NCI-H460 (cell line): ENCODE measurements around the gene TAOK3. TPM values are rescaled to one million over a fixed set of nuclear protein-coding genes. Genes with fewer than 3 reads are reported as not detected.
A peak's percentile ranks its signal among the peaks of the same experiment; 100 is the strongest.

Experiments used
- DNase-seq: peaks from one replicate; pipeline ENCODE4 v3.0.0-alpha.2; 2016; ENCODE audit warnings: low read depth; ENCODE audit errors: extremely low read depth
- total RNA-seq: library from RNA; depleted of rRNA; stranded (reverse); fragments of >200 nt; shearing (Covaris generic); gene quantifications from 2 replicates; pipeline ENCODE4 v1.2.3, GENCODE V29; 2014

TAOK3 gene
- total RNA-seq, 1 experiment from 2014 or later, result 23.6 TPM

GRCh38 chr12:118237052-118237665 lies 135.5 kb downstream of the TAOK3 start:
- no peak for DNase-seq

DNA sequence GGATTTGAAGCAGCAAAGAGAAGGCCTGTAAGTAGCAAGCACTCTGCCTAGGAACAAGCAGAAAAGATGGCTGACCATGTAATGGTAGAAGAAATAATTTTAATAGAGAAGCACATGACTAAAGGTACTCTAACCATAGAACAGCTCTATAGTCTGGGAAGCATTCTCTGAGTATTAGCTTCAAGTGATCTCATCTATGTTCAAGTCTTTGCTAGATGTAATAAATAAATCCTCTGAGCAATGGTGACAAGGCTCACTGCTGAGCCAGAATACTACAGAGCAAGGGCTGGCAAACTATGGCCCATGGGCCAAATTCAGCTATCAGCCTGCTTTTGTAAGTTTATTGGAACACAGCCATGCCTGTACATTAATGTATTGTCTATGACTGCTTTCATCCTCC lies 152.0 kb downstream of the TAOK3 start:
- no peak for DNase-seq

DNA sequence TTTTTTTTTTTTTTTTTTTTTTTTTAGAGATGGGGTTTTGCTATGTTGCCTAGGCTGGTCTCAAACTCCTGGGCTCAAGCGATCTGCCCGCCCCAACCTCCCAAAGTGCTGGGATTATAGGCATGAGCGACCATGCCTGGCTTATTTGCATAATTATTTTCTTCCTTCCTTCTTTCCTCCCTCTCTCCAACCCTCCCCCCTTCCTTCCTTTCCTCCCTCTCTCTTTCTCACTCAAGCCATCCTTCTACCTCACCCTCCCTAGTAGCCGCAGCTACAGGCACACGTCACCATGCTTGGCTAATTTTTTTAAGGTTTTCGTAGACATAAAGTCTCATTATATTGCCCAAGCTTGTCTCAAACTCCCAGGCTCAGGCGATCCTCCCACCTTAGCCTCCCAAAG lies 152.9 kb downstream of the TAOK3 start:
- no peak for DNase-seq

- DNase-seq, result no peak
Observed at GRCh38 chr12:118219106-118219505, 153.6 kb downstream of the TAOK3 start.

- no peak for DNase-seq
Observed at GRCh38 chr12:118213452-118213851, 159.3 kb downstream of the TAOK3 start.

GRCh38 chr12:118212606-118213005 lies 160.1 kb downstream of the TAOK3 start:
- no peak for DNase-seq

- DNase-seq, result no peak
Observed at GRCh38 chr12:118206107-118206412, 166.6 kb downstream of the TAOK3 start.

- DNase-seq, result no peak
Observed at GRCh38 chr12:118193958-118194357, 178.7 kb downstream of the TAOK3 start.

GRCh38 chr12:118193477-118193876 lies 179.2 kb downstream of the TAOK3 start:
- no peak for DNase-seq

GRCh38 chr12:118190266-118190665 lies 182.4 kb downstream of the TAOK3 start:
- DNase-seq, result no peak

DNA sequence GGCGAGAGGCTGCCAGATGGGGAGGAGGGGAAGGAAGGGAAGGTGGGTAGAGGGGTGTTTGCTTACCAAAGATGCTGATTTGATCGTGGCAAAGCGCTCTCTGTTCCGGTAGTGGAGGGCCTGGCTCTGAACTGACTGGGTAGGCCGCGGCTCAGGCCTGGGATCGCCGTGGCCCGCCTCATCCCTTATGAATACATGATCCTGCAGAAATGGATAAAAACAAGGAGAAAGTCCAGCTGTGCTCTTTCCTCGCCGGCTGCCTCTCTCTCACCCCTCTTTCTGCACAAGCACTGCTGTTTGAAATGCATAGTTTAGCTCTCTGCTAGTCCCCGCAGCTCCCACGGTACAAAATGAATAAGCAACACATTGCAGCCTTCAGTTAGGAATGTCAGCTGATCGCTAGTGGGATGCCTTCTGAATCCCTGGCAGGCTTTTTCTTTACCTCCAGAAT lies 182.9 kb downstream of the TAOK3 start:
- no peak for DNase-seq

DNA sequence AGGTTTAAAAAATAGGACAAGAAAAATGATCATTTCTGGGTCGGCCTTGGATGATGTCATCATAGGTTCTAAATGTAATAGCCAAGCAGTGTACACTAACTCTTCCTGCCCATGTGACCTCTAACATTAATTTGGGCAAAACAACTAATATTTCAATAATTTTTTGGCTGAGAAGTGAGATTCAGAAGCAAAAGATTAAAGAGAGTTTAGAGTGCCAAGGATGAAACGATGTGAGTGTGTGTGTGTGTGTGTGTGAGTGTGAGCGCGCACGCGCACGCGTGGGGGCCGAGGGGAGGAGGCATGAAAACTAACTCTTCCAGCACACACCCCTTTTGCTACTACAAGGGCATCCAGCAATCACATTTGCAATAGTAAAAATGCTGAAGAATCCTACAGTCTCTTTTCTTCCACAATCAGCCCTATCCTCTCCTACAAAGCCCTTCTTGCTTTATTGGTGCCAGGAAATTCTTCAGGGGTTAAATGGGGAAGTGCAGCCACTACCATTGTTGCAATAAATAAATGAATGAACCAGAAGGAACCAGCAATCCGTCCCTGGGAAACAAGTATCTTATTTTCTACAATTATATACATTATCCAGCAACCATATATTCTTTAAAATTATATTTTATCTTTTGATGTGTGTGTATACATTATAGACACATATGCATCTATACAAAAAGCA lies 183.9 kb downstream of the TAOK3 start:
- no peak for DNase-seq

DNA sequence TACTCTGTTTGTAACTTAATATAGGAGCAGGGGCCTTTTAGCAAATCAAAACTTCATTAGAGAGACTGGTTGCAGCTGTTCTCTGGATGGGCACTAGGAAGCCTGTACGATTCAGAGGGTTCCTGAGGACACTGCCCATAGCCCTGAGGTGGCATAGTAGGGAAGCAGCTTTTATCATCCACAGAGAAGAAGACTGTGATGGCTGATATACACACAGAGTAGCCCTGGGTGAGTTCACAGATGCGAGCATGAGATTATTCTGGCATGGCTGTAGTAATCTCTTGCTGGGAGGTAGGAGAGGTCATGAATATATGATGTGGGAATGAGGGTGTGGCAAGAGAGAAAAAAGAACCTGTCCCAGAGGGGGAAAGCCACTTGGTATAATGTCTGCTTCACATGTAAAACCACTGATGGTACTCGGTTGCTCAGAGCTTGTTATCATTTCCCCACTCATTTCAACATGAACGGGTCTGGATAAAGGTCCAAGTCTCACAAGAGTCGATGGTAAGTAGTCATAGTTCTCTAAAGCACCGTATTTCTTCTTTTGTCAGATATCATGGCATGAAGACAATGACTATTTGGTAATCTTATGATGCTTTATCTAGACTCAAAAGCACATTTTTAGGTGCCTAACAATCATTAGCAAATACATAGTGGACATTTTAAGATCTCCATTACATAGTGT lies 184.8 kb downstream of the TAOK3 start:
- DNase-seq, result no peak

DNA sequence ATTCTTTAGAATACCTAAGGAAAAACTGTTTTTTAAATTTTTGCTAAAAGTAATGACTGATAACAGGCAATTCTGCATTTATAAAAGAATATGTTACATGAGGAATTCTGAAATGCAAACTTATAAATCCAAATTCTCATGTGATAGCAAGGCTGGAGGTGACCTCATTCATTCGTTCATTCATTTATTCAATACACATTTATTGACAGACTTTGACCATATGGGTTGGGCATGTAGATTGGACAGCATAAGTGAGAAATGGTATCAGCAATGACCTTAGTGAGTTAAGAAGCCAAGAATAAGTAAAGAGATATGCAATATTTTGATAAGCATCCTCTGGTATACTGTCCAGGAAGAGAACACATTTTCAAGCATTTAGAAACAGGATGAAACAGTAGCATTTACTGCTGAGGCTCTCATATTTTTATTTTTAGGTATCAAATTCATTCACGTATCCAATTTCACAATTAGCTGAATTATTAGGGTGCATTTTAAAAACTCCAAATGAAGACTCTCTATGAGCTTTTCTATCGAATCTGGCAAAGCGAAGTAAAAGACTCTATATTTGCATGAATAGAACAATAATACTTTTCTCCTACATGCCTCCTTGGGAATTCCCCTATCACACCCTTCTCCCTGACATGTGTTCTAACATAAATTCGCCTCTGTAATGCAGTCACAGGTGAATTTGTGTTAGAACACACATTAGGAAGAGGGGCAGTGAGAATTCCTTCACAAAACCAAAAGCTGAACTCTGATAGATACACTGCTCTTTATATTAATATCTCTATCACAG lies 186.9 kb downstream of the TAOK3 start:
- DNase-seq, result no peak

DNA sequence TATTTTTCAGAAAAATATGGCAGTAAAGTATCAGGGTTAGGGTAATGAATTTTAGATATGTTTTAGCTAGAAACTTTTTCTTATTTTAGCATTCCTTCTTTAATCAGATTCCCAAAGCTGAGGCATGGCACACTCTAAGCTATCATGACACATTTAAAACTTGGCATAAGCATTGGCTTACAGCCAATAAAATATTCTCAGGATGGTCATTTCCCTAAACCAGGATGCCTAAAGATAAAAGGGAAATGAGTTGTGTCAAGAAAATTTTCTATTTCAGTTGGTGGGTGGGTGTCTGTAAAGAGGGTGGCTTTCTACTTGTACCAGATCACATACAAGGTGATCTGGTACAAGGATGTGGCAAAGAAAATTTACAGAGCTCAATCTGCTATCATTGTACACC lies 189.0 kb downstream of the TAOK3 start:
- DNase-seq, result no peak

GRCh38 chr12:118183155-118183554 lies 189.6 kb downstream of the TAOK3 start:
- no peak for DNase-seq

GRCh38 chr12:118175823-118176447 lies 196.8 kb downstream of the TAOK3 start:
- no peak for DNase-seq

- DNase-seq, result no peak
Observed at GRCh38 chr12:118166946-118167345, 205.8 kb downstream of the TAOK3 start.

GRCh38 chr12:118164798-118165486 lies 207.8 kb downstream of the TAOK3 start:
- DNase-seq, result peak; percentile 19

- no peak for DNase-seq
Observed at GRCh38 chr12:118160536-118160935, 212.2 kb downstream of the TAOK3 start.
